ENCODE results near the gene KRTAP12-2. TPM values are rescaled to one million over a fixed set of nuclear protein-coding genes. Genes with fewer than 3 reads are reported as not detected.
"Not testable (repeated sequence)": the region's sequence is repeated elsewhere in the genome, so short reads cannot be mapped to it uniquely, and the experiment has no call there.

The KRTAP12-2 gene
- total RNA-seq, 4 donors from 2014 or later, result not detected

DNA sequence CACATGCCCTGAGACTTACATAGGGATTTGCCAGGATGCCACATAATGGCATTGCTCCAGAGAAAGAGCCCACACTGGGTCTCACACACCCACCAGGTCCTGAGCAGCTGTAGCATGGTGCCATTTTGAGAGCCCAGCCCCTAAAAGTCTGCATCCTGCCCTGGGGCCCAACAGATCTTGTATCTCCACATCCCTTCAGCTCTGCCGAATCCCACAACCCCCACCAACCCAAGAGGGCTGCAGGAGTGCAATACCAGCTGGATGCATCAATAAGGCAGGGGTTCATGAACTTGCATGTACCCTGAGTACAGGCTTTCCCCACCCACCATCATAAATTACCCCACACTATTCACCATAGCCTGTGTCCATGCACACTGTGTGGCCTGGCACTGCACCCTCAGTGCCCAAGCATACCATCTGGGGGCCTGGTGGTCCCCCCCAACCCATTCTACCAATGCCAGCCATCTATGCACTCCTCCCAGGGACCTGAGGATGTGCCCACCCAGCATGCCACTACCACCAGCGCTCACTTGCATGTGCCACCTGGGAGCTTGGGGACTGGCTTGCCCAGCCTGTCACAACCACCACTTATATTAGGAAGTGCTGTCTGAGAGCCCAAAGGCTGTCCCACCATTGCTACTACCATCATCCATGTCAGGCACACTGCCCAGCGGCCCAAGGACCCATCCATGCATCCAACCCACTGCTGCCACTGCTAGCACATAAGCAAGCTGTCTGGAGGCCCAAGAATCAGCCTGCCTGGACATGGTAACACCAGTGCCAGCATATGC is 4.1 kb upstream of the KRTAP12-2 start:
- no peak for ATAC-seq

DNA sequence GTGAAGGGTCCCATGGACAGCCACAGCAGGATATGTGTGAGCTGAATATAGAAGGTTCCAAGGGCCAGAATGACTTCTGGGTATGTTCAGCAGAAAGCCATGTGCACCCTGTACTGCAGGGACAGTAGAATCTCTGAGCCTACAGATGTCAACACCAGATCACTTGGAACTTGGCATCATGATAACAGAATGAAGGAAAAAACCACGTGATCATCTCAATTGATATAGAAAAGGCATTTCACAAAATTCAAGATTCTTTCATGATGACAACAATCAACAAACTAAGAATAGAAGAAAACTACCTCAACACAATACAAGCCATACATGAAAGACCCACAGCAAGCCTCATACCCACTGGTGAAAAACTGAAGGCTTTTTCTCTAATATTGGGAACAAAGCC is 885 bp upstream of the KRTAP12-2 start:
- H3K27me3 ChIP-seq, result peaks cover 30% of the 10 kb centered on the region
- no peaks in the 10 kb centered on the region for H3K4me1 ChIP-seq
- TF ChIP-seq EP300 (IDR thresholded peaks at IDR 0.05), result no peak
- TF ChIP-seq POLR2A (IDR thresholded peaks at IDR 0.05), result no peak
- TF ChIP-seq, protein P1, sequence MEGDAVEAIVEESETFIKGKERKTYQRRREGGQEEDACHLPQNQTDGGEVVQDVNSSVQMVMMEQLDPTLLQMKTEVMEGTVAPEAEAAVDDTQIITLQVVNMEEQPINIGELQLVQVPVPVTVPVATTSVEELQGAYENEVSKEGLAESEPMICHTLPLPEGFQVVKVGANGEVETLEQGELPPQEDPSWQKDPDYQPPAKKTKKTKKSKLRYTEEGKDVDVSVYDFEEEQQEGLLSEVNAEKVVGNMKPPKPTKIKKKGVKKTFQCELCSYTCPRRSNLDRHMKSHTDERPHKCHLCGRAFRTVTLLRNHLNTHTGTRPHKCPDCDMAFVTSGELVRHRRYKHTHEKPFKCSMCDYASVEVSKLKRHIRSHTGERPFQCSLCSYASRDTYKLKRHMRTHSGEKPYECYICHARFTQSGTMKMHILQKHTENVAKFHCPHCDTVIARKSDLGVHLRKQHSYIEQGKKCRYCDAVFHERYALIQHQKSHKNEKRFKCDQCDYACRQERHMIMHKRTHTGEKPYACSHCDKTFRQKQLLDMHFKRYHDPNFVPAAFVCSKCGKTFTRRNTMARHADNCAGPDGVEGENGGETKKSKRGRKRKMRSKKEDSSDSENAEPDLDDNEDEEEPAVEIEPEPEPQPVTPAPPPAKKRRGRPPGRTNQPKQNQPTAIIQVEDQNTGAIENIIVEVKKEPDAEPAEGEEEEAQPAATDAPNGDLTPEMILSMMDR (IDR thresholded peaks at IDR 0.05), result no peak
- no peak for TF ChIP-seq POLR2AphosphoS5 (IDR thresholded peaks at IDR 0.05)
- peaks cover 0 to 32% (median 0%) of the 10 kb centered on the region in 3 donors for H3K9me3 ChIP-seq
- 47 to 100% methylated on average over 1 of the region's 1 CpG for WGBS, 2 donors (ENCODE audit: low coverage in 1 of 2)
- no peak overlapping the region for H3K4me3 ChIP-seq
- H3K27ac ChIP-seq, result no peak overlapping the region
- H3K36me3 ChIP-seq, result no peaks in the 10 kb centered on the region
- ATAC-seq, result no peak

More for the DNA sequence above, 4.1 kb upstream of the KRTAP12-2 start:
- Histone ChIP-seq H3K27ac (no peak overlapping the region), H3K4me1 (no peaks in the 10 kb centered on the region), H3K36me3 (no peaks in the 10 kb centered on the region), H3K9me3 (peaks cover 0 to 40% (median 0%) of the 10 kb centered on the region in 3 donors), H3K27me3 (peaks cover 20% of the 10 kb centered on the region), H3K4me3 (no peak overlapping the region)
- 60 to 73% methylated on average over 1 to 2 of the region's 3 CpGs for WGBS, 2 donors (ENCODE audit: low coverage in 1 of 2)
- TF ChIP-seq EP300 (IDR thresholded peaks at IDR 0.05) (no peak), POLR2A (IDR thresholded peaks at IDR 0.05) (no peak), POLR2AphosphoS5 (IDR thresholded peaks at IDR 0.05) (no peak)
- TF ChIP-seq, protein P1 (IDR thresholded peaks at IDR 0.05), result no peak

GRCh38 chr21:44664691-44665090 is 2.0 kb downstream of the KRTAP12-2 start:
- peaks cover 0 to 8% (median 0%) of the 10 kb centered on the region in 3 donors for H3K9me3 ChIP-seq
- no peaks in the 10 kb centered on the region for H3K36me3 ChIP-seq
- TF ChIP-seq POLR2A (IDR thresholded peaks at IDR 0.05) (no peak), POLR2AphosphoS5 (IDR thresholded peaks at IDR 0.05) (no peak), EP300 (IDR thresholded peaks at IDR 0.05) (no peak)
- TF ChIP-seq, protein P1 (IDR thresholded peaks at IDR 0.05), result no peak
- no peaks in the 10 kb centered on the region for H3K4me1 ChIP-seq
- no peak for ATAC-seq
- H3K27ac ChIP-seq, result no peak overlapping the region
- H3K27me3 ChIP-seq, result peaks cover 26% of the 10 kb centered on the region
- no peak overlapping the region for H3K4me3 ChIP-seq
- WGBS, 2 donors (ENCODE audit: low coverage in 1 of 2), result 79 to 100% methylated on average over 3 of the region's 5 CpGs

DNA sequence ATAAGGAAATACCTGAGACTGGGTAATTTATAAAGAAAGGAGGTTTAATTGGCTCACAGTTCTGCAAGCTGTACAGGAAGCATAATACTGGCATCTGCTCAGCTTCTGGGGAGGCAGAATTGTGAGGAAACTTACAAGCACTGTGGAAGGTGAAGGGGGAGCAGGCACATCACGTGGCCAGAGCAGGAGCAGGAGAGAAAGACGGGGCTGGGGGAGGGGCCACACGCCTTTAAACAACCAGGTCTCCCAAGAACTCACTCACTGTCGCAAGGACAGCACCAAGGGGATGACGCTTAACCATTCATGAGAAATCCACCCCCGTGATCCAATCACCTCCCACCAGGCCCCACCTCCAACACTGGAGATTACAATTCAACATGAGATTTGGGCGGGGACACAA is 5.2 kb downstream of the KRTAP12-2 start:
- 37 to 62% methylated on average over 6 to 7 of the region's 7 CpGs for WGBS, 2 donors (ENCODE audit: low coverage in 1 of 2)
- H3K27me3 ChIP-seq, result peaks cover 45% of the 10 kb centered on the region
- H3K27ac ChIP-seq, H3K36me3 ChIP-seq, H3K4me3 ChIP-seq, H3K4me1 ChIP-seq, ATAC-seq: not testable (repeated sequence)
- H3K9me3 ChIP-seq, result peaks cover 0 to 12% (median 0%) of the 10 kb centered on the region in 3 donors

GRCh38 chr21:44658913-44659595 is 7.7 kb downstream of the KRTAP12-2 start:
- Histone ChIP-seq H3K4me3 (no peak overlapping the region), H3K9me3 (peaks cover 0 to 13% (median 0%) of the 10 kb centered on the region in 3 donors), H3K27me3 (peaks cover 41% of the 10 kb centered on the region), H3K27ac (no peak overlapping the region), H3K36me3 (no peaks in the 10 kb centered on the region), H3K4me1 (no peaks in the 10 kb centered on the region)
- TF ChIP-seq POLR2AphosphoS5 (IDR thresholded peaks at IDR 0.05), result no peak
- TF ChIP-seq POLR2A (IDR thresholded peaks at IDR 0.05), result no peak
- TF ChIP-seq EP300 (IDR thresholded peaks at IDR 0.05), result no peak
- TF ChIP-seq, protein P1 (IDR thresholded peaks at IDR 0.05), result no peak
- 43 to 66% methylated on average over 6 to 8 of the region's 11 CpGs for WGBS, 2 donors (ENCODE audit: low coverage in 1 of 2)
- no peak for ATAC-seq
